ENCODE data around the gene JOSD1.

JOSD1 gene

GRCh38 chr22:38732251-38732815 lies 31.6 kb upstream of the JOSD1 start:
- no peak for DNase-seq

- no peak for DNase-seq
Measured at GRCh38 chr22:38731703-38732161, 31.0 kb upstream of the JOSD1 start.

- DNase-seq: no peak
Measured at GRCh38 chr22:38730411-38730871, 29.7 kb upstream of the JOSD1 start.

GRCh38 chr22:38729946-38730345 lies 29.2 kb upstream of the JOSD1 start:
- no peak for DNase-seq

- DNase-seq: no peak
Measured at GRCh38 chr22:38728871-38729796, 28.4 kb upstream of the JOSD1 start.

GRCh38 chr22:38727530-38728451 lies 27.0 kb upstream of the JOSD1 start:
- no peak for DNase-seq

- DNase-seq: no peak
Measured at GRCh38 chr22:38727123-38727522, 26.4 kb upstream of the JOSD1 start.

- no peak for DNase-seq
Measured at GRCh38 chr22:38725900-38726655, 25.3 kb upstream of the JOSD1 start.

GRCh38 chr22:38724926-38725571 lies 24.3 kb upstream of the JOSD1 start:
- peak; percentile 43 to 67 for DNase-seq

- DNase-seq: no peak
Measured at GRCh38 chr22:38724176-38724575, 23.4 kb upstream of the JOSD1 start.

- DNase-seq: no peak
Measured at GRCh38 chr22:38721551-38721950, 20.8 kb upstream of the JOSD1 start.

GRCh38 chr22:38720350-38720749 lies 19.6 kb upstream of the JOSD1 start:
- DNase-seq: no peak

- DNase-seq: no peak
Measured at GRCh38 chr22:38719196-38719595, 18.5 kb upstream of the JOSD1 start.

- no peak for DNase-seq
Measured at GRCh38 chr22:38718414-38718813, 17.7 kb upstream of the JOSD1 start.

- no peak for DNase-seq
Measured at GRCh38 chr22:38717244-38717643, 16.5 kb upstream of the JOSD1 start.

GRCh38 chr22:38716826-38717225 lies 16.1 kb upstream of the JOSD1 start:
- DNase-seq: no peak

GRCh38 chr22:38716271-38716670 lies 15.5 kb upstream of the JOSD1 start:
- DNase-seq: no peak

GRCh38 chr22:38715852-38716251 lies 15.1 kb upstream of the JOSD1 start:
- DNase-seq: no peak

GRCh38 chr22:38715176-38715764 lies 14.5 kb upstream of the JOSD1 start:
- DNase-seq: no peak

- DNase-seq: no peak
Measured at GRCh38 chr22:38713921-38714320, 13.2 kb upstream of the JOSD1 start.

- DNase-seq: no peak
Measured at GRCh38 chr22:38712486-38713207, 11.9 kb upstream of the JOSD1 start.

Measured in CD4-positive, alpha-beta T cell treated with Interferon alpha-2 for 1 hour (primary cell).